Measurements from ENCODE around the gene DAPL1. TPM values are rescaled to one million over a fixed set of nuclear protein-coding genes. Genes with fewer than 3 reads are reported as not detected.

The DAPL1 gene
- total RNA-seq, 4 donors from 2014 or later: 2.6 TPM; not detected in 3

- 85 to 86% methylated on average over 11 of the region's 11 CpGs for WGBS, 2 donors
- Histone ChIP-seq H3K27me3 (no peaks in the 10 kb centered on the region), H3K36me3 (no peaks in the 10 kb centered on the region), H3K4me3 (no peak overlapping the region), H3K4me1 (peaks cover 0 to 14% (median 5%) of the 10 kb centered on the region in 4 donors), H3K27ac (no peak overlapping the region), H3K9me3 (peaks cover 0 to 6% (median 0%) of the 10 kb centered on the region in 4 donors)
- no peak for DNase-seq (ENCODE audit: low spot score in 2 of 2)
- TF ChIP-seq POLR2A (IDR thresholded peaks at IDR 0.05) (no peak), CTCF (IDR thresholded peaks at IDR 0.05) (no peak), EP300 (IDR thresholded peaks at IDR 0.05) (no peak)
These were observed 13.0 kb upstream of the DAPL1 start for GRCh38 chr2:158782136-158782535.

- H3K4me1 ChIP-seq: peaks cover 0 to 13% (median 5%) of the 10 kb centered on the region in 4 donors
- no peak overlapping the region for H3K27ac ChIP-seq
- H3K9me3 ChIP-seq: peaks cover 0 to 10% (median 0%) of the 10 kb centered on the region in 4 donors
- TF ChIP-seq EP300 (IDR thresholded peaks at IDR 0.05): no peak
- no peak for TF ChIP-seq POLR2A (IDR thresholded peaks at IDR 0.05)
- no peak for TF ChIP-seq CTCF (IDR thresholded peaks at IDR 0.05)
- no peaks in the 10 kb centered on the region for H3K36me3 ChIP-seq
- WGBS, 2 donors: 73 to 93% methylated on average over 5 of the region's 5 CpGs
- no peak overlapping the region for H3K4me3 ChIP-seq
- DNase-seq (ENCODE audit: low spot score in 2 of 2): no peak
- no peaks in the 10 kb centered on the region for H3K27me3 ChIP-seq
These were observed 12.5 kb upstream of the DAPL1 start for GRCh38 chr2:158782616-158783015.

- H3K27ac ChIP-seq: no peak overlapping the region
- H3K9me3 ChIP-seq: peaks cover 0 to 10% (median 0%) of the 10 kb centered on the region in 4 donors
- no peak for DNase-seq (ENCODE audit: low spot score in 2 of 2)
- no peak for TF ChIP-seq CTCF (IDR thresholded peaks at IDR 0.05)
- TF ChIP-seq EP300 (IDR thresholded peaks at IDR 0.05): no peak
- TF ChIP-seq POLR2A (IDR thresholded peaks at IDR 0.05): no peak
- no peaks in the 10 kb centered on the region for H3K36me3 ChIP-seq
- peaks cover 0 to 8% (median 3%) of the 10 kb centered on the region in 4 donors for H3K4me1 ChIP-seq
- H3K27me3 ChIP-seq: no peaks in the 10 kb centered on the region
- WGBS, 2 donors: 63 to 88% methylated on average over 2 of the region's 2 CpGs
- no peak overlapping the region for H3K4me3 ChIP-seq
These were observed 11.2 kb upstream of the DAPL1 start for GRCh38 chr2:158783923-158784322.

- DNase-seq (ENCODE audit: low spot score in 2 of 2): no peak
These were observed 8.2 kb upstream of the DAPL1 start for GRCh38 chr2:158786897-158787296.

GRCh38 chr2:158788951-158789350 lies 6.2 kb upstream of the DAPL1 start:
- H3K4me1 ChIP-seq: no peaks in the 10 kb centered on the region
- H3K27me3 ChIP-seq: no peaks in the 10 kb centered on the region
- no peaks in the 10 kb centered on the region for H3K36me3 ChIP-seq
- 35 to 37% methylated on average over 2 of the region's 2 CpGs for WGBS, 2 donors
- peaks cover 0 to 10% (median 0%) of the 10 kb centered on the region in 4 donors for H3K9me3 ChIP-seq
- no peak overlapping the region for H3K27ac ChIP-seq
- no peak overlapping the region for H3K4me3 ChIP-seq
- TF ChIP-seq POLR2A (IDR thresholded peaks at IDR 0.05) (no peak), EP300 (IDR thresholded peaks at IDR 0.05) (no peak), CTCF (IDR thresholded peaks at IDR 0.05) (no peak)
- DNase-seq (ENCODE audit: low spot score in 2 of 2): no peak

More at GRCh38 chr2:158786897-158787296, 8.2 kb upstream of the DAPL1 start:
- Histone ChIP-seq H3K4me3 (no peak overlapping the region), H3K36me3 (no peaks in the 10 kb centered on the region), H3K9me3 (peaks cover 0 to 10% (median 0%) of the 10 kb centered on the region in 4 donors), H3K27ac (no peak overlapping the region), H3K4me1 (no peaks in the 10 kb centered on the region), H3K27me3 (no peaks in the 10 kb centered on the region)
- TF ChIP-seq EP300 (IDR thresholded peaks at IDR 0.05): no peak
- no peak for TF ChIP-seq CTCF (IDR thresholded peaks at IDR 0.05)
- no peak for TF ChIP-seq POLR2A (IDR thresholded peaks at IDR 0.05)
- 89 to 92% methylated on average over 8 of the region's 8 CpGs for WGBS, 2 donors
